Left renal cortex interstitium (tissue), 4 donors: Measurements from ENCODE around the gene IGFALS. TPM values are rescaled to one million over a fixed set of nuclear protein-coding genes. Genes with fewer than 3 reads are reported as not detected.

Experiments used
- DNase-seq, 4 donors: peaks; one replicate each; pipeline ENCODE4 v3.0.0-alpha.2; 2013; ENCODE audit warnings: low read depth in 4 of 4, low spot score in 2 of 4, missing footprints in 1 of 4
- polyA plus RNA-seq, 4 donors: library from polyadenylated mRNA; unstranded; fragments of 120-200 nt; gene quantifications; one replicate each; pipeline ENCODE4 v1.2.1, GENCODE V29; 2013; ENCODE audit not compliant: insufficient read length in 4 of 4

The IGFALS gene
- polyA plus RNA-seq: 1 to 10 TPM; 2.4 to 4.3 (median 3.4) TPM

- no peak for DNase-seq
Measured at GRCh38 chr16:1793578-1794220, at the start of gene IGFALS. Gene IGFALS (minus strand): TSS chr16:1793705. CDS start chr16:1793652, 53 bp downstream.

GRCh38 chr16:1839554-1839953, 46.0 kb upstream of the IGFALS start:
- DNase-seq: no peak

- no peak for DNase-seq
Measured at GRCh38 chr16:1834096-1834495, 40.6 kb upstream of the IGFALS start.

- DNase-seq: no peak
Measured at GRCh38 chr16:1832838-1833454, 39.4 kb upstream of the IGFALS start.

- no peak for DNase-seq
Measured at GRCh38 chr16:1831186-1832075, 37.9 kb upstream of the IGFALS start.

GRCh38 chr16:1830213-1830612, 36.7 kb upstream of the IGFALS start:
- DNase-seq: no peak

GRCh38 chr16:1828645-1829410, 35.3 kb upstream of the IGFALS start:
- DNase-seq: no peak

- DNase-seq: peak; percentile 82 to 91 (median 89)
Measured at GRCh38 chr16:1826691-1827573, 33.4 kb upstream of the IGFALS start, which contains the start of the genes FAHD1 and HAGH. Gene FAHD1 (plus strand): TSS chr16:1827206. CDS start chr16:1827239, 33 bp downstream. Gene HAGH (minus strand): TSS chr16:1826825. CDS start chr16:1826787, 38 bp downstream.

- no peak for DNase-seq
Measured at GRCh38 chr16:1825864-1826690, 32.6 kb upstream of the IGFALS start.

- no peak for DNase-seq
Measured at GRCh38 chr16:1825381-1825863, 31.9 kb upstream of the IGFALS start.

GRCh38 chr16:1823821-1824220, 30.3 kb upstream of the IGFALS start:
- no peak for DNase-seq

- DNase-seq: no peak
Measured at GRCh38 chr16:1822801-1823200, 29.3 kb upstream of the IGFALS start.

GRCh38 chr16:1821861-1822611, 28.5 kb upstream of the IGFALS start:
- DNase-seq: no peak

- DNase-seq: no peak
Measured at GRCh38 chr16:1820946-1821290, 27.4 kb upstream of the IGFALS start.

GRCh38 chr16:1820096-1820945, 26.8 kb upstream of the IGFALS start:
- DNase-seq: no peak

GRCh38 chr16:1819611-1820010, 26.1 kb upstream of the IGFALS start:
- no peak for DNase-seq
